ENCODE data around the gene KRTAP10-9.

- TF ChIP-seq CTCF (IDR thresholded peaks at IDR 0.05) (no peak), POLR2A (IDR thresholded peaks at IDR 0.05) (no peak)
Observed at GRCh38 chr21:44583800-44584147, 43.1 kb upstream of the KRTAP10-9 start.

Data from Peyer's patch (tissue), 4 donors.